Endothelial cell of umbilical vein (primary cell): Measurements from ENCODE around the gene TMEM14A. TPM values are rescaled to one million over a fixed set of nuclear protein-coding genes. Genes with fewer than 3 reads are reported as not detected.

Experiments
- BruUV-seq: library from RNA; stranded (reverse); fragments of 400-500 nt; replicated peaks from 2 replicates; lab custom pipeline; 2021; lab: Mats Ljungman, UMichigan
- CTCF ChIA-PET: fragments of 300-600, 350-600 bp; sonication (Branson Sonifier 250); formaldehyde crosslinking; loops from one replicate; lab custom pipeline; 2021; ENCODE audit warnings: antibody characterized with exemption, inconsistent platforms; lab: Charles Lee
- POLR2A ChIA-PET: fragments of 300-600, 350-600 bp; sonication (Branson Sonifier 250); formaldehyde crosslinking; loops from one replicate; lab custom pipeline; 2021; ENCODE audit warnings: antibody characterized with exemption, inconsistent platforms; lab: Charles Lee
- DNase-seq: peaks from one replicate; pipeline ENCODE4 v3.0.0-alpha.2; 2011; ENCODE audit warnings: low read depth, low spot score
- FAIRE-seq: peaks from 2 replicates; lab custom pipeline; 2011; peaks lifted over from hg19 to GRCh38; lab: Jason Lieb, UNC
- H2AFZ ChIP-seq: 2 replicates; pipeline ENCODE4 v1.6.0; 2012; ENCODE audit warnings: low read depth, low read length, control low read depth, inconsistent platforms
- H3K27ac ChIP-seq: 2 replicates; pipeline ENCODE4 v1.5.1; 2011; ENCODE audit warnings: low read depth, mild to moderate bottlenecking, control low read depth, low read length, moderate library complexity; ENCODE audit not compliant: insufficient read depth
- H3K27me3 ChIP-seq, 2 experiments: 2 replicates each; pipeline versions ENCODE4 v1.6.0 to v1.6.1; 2011; ENCODE audit warnings: low read length in 2 of 2, mixed read lengths in 1 of 2; ENCODE audit not compliant: control insufficient read depth in 2 of 2, insufficient read depth in 2 of 2
- H3K36me3 ChIP-seq, 2 experiments: 2 replicates in 1 of 2; 3 replicates in 1 of 2; pipeline ENCODE4 v1.5.1; 2011; ENCODE audit warnings: low read length in 2 of 2, mild to moderate bottlenecking in 1 of 2, moderate library complexity in 1 of 2; ENCODE audit not compliant: control insufficient read depth in 2 of 2, insufficient read depth in 2 of 2; ENCODE audit errors: extremely low read depth in 1 of 2
- H3K4me1 ChIP-seq: 3 replicates; pipeline ENCODE4 v1.5.1; 2011; ENCODE audit warnings: mild to moderate bottlenecking, low read length; ENCODE audit not compliant: control insufficient read depth, insufficient read depth; ENCODE audit errors: extremely low read depth
- H3K4me2 ChIP-seq: 2 replicates; pipeline ENCODE4 v1.6.1; 2011; ENCODE audit warnings: low read length, control low read depth, mixed read lengths; ENCODE audit not compliant: insufficient read depth
- H3K4me3 ChIP-seq, 3 experiments: fragments of 200-600 bp in 1 of 3; sonication (generic), shearing (Covaris generic) in 1 of 3; replicated peaks in 1 of 3; 2 replicates each; pipeline ENCODE4 v1.5.1; 2011 to 2016; ENCODE audit warnings: control low read depth in 3 of 3, low read length in 3 of 3, mild to moderate bottlenecking in 2 of 3, inconsistent platforms in 1 of 3, low read depth in 1 of 3, moderate library complexity in 1 of 3; ENCODE audit not compliant: insufficient read depth in 1 of 3
- H3K79me2 ChIP-seq: 2 replicates; pipeline ENCODE4 v1.6.0; 2012; ENCODE audit warnings: low read length, inconsistent platforms; ENCODE audit not compliant: control insufficient read depth, insufficient read depth
- H3K9ac ChIP-seq: replicated peaks from 2 replicates; pipeline ENCODE3; 2011; ENCODE audit warnings: low read length, control low read depth; ENCODE audit not compliant: insufficient read depth; ENCODE audit errors: extremely low read depth
- H3K9me1 ChIP-seq: replicated peaks from 3 replicates; pipeline ENCODE4 v1.6.0; 2011; ENCODE audit warnings: mild to moderate bottlenecking, low read length; ENCODE audit not compliant: control insufficient read depth, insufficient read depth; ENCODE audit errors: extremely low read depth
- H3K9me3 ChIP-seq: replicated peaks from 2 replicates; pipeline ENCODE4 v1.5.1; 2012; ENCODE audit warnings: low read length, inconsistent platforms; ENCODE audit not compliant: control insufficient read depth, insufficient read depth
- H4K20me1 ChIP-seq: replicated peaks from 2 replicates; pipeline ENCODE3; 2011; ENCODE audit warnings: mild to moderate bottlenecking, low read length; ENCODE audit not compliant: control insufficient read depth, insufficient read depth; ENCODE audit errors: extremely low read depth
- CTCF ChIP-seq, 2 donors: IDR thresholded peaks; 1 replicate in 1 of 2; 2 replicates in 1 of 2; pipeline ENCODE4 v1.5.1; 2011; ENCODE audit warnings: low read length in 2 of 2, mild to moderate bottlenecking in 2 of 2, moderate library complexity in 2 of 2, control low read depth in 1 of 2, inconsistent platforms in 1 of 2, low read depth in 1 of 2; ENCODE audit not compliant: insufficient read depth in 1 of 2; ENCODE audit errors: extremely low read depth in 1 of 2
- EZH2 ChIP-seq: IDR thresholded peaks from 2 replicates; pipeline ENCODE4 v1.6.1; 2012; ENCODE audit warnings: borderline replicate concordance, low read depth, mild to moderate bottlenecking, moderate library complexity, low read length, inconsistent platforms; ENCODE audit not compliant: severe bottlenecking
- JUN ChIP-seq: IDR thresholded peaks from 2 replicates; pipeline ENCODE4 v1.6.1; 2011; ENCODE audit warnings: borderline replicate concordance, low read depth; ENCODE audit not compliant: insufficient read length, insufficient read depth
- MAX ChIP-seq: IDR thresholded peaks from 2 replicates; pipeline ENCODE4 v1.6.1; 2011; ENCODE audit not compliant: insufficient read depth, insufficient read length
- MYC ChIP-seq: IDR thresholded peaks from one replicate; pipeline ENCODE4 v1.6.1; 2011; ENCODE audit warnings: mild to moderate bottlenecking, low read depth, low read length
- POLR2A ChIP-seq: IDR thresholded peaks from 2 replicates; pipeline ENCODE4 v1.6.1; 2012; ENCODE audit warnings: low read depth, mild to moderate bottlenecking, control low read depth, low read length
- POLR2AphosphoS5 ChIP-seq: IDR thresholded peaks from 2 replicates; pipeline ENCODE4 v1.6.1; 2012; ENCODE audit warnings: low read depth, mild to moderate bottlenecking, control low read depth, low read length, moderate library complexity; ENCODE audit not compliant: insufficient read depth
- dilution Hi-C: fragments of 300-500 bp; cut with MboI; formaldehyde crosslinking; loops from one replicate; pipeline ENCODE4 v1.15.0; 2019; ENCODE audit warnings: low sequenced_read_pairs; ENCODE audit not compliant: extremely low pct_ligation_motif_present
- intact Hi-C: fragments of 100-400 bp; cut with micrococcal nuclease; formaldehyde crosslinking; loops from one replicate; pipeline ENCODE4 v1.10.0; 2022
- polyA plus RNA-seq, 4 experiments: library from polyadenylated mRNA; depleted of rRNA in 3 of 4; stranded (reverse) in 3 of 4; unstranded in 1 of 4; fragments of >200 nt; gene quantifications; 2 replicates each; pipeline versions ENCODE4 v1.2.1 to v1.2.3, GENCODE V29; 2011 to 2012; ENCODE audit warnings: missing spikeins in 1 of 4
- total RNA-seq: library from RNA; stranded (reverse); gene quantifications from 2 replicates; pipeline ENCODE4 v1.2.3, GENCODE V29; 2021

The TMEM14A gene
- total and polyA plus RNA-seq, 2 donors (not counting 3 experiments of a cell fraction or from before 2014, with no cell fraction given), result 19.5 to 33.7 TPM

- no peak for FAIRE-seq
- dilution Hi-C loops, result no loop called here
Observed at GRCh38 chr6:52720321-52720720, 49.4 kb downstream of the TMEM14A start.

More at GRCh38 chr6:52720321-52720720, 49.4 kb downstream of the TMEM14A start:
- no TSS peak for BruUV-seq
- H4K20me1 ChIP-seq, result no peaks in the 10 kb centered on the region
- no peaks in the 10 kb centered on the region for H3K9me1 ChIP-seq
- H3K27ac ChIP-seq, result no peak overlapping the region
- POLR2A ChIA-PET, result no interaction called here
- H3K36me3 ChIP-seq, result no peaks in the 10 kb centered on the region
- H3K79me2 ChIP-seq, result no peaks in the 10 kb centered on the region
- CTCF ChIA-PET, result no interaction called here
- no peak for DNase-seq
- H3K27me3 ChIP-seq, result peaks cover 0 to 9% of the 10 kb centered on the region in 2 experiments
- no peak overlapping the region for H3K4me2 ChIP-seq
- no peaks in the 10 kb centered on the region for H3K4me1 ChIP-seq
- intact Hi-C loops, result no loop called here
- H3K9ac ChIP-seq, result no peak overlapping the region
- no peak overlapping the region for H2AFZ ChIP-seq
- H3K9me3 ChIP-seq, result no peaks in the 10 kb centered on the region
- TF ChIP-seq EZH2 (no peak), POLR2AphosphoS5 (no peak), CTCF (IDR thresholded peaks at IDR 0.05; ENCODE audit: extremely low read depth in 1 of 2, insufficient read depth in 1 of 2, low read depth in 1 of 2, low read length in 2 of 2) (no peak), MAX (no peak), POLR2A (no peak), MYC (no peak), JUN (no peak)
- H3K4me3 ChIP-seq, result no peak overlapping the region
